K562 (cell line): ENCODE data around the gene SLC2A2. TPM values are rescaled to one million over a fixed set of nuclear protein-coding genes. Genes with fewer than 3 reads are reported as not detected.

Experiments used
- ATAC-seq: fragments of 200-7000 bp; cut with Tn5 transposase; 3 replicates; pipeline ENCODE4 v1.9.1; 2020; ENCODE audit warnings: moderate library complexity
- BruUV-seq: library from RNA; stranded (reverse); fragments of 400-500 nt; replicated peaks from 2 replicates; lab custom pipeline; 2021; lab: Mats Ljungman, UMichigan
- CTCF ChIA-PET: fragments of 300-600 bp; formaldehyde crosslinking; extraction: SDS; loops from one replicate; lab custom pipeline; 2021; ENCODE audit warnings: low intra/inter-chr PET ratio; lab: Yijun Ruan, JAX
- POLR2A ChIA-PET: fragments of 300-600, 350-650 bp; sonication (Branson Sonifier 250); formaldehyde crosslinking; extraction: SDS; loops from one replicate; lab custom pipeline; 2021; ENCODE audit warnings: antibody characterized with exemption, inconsistent platforms; lab: Yijun Ruan, JAX
- DNase-seq, 4 experiments: peaks; one replicate each; pipeline versions ENCODE4 v3.0.0 to v3.0.0-alpha.2; 2011 to 2018; ENCODE audit warnings: low spot score in 3 of 4, mixed read lengths in 3 of 4; ENCODE audit errors: extremely low read depth in 1 of 4
- FAIRE-seq: peaks from 2 replicates; lab custom pipeline; 2011; peaks lifted over from hg19 to GRCh38; lab: Jason Lieb, UNC
- H2AFZ ChIP-seq: 2 replicates; pipeline ENCODE4 v1.6.0; 2011; ENCODE audit warnings: low read depth, low read length, control low read depth, inconsistent platforms
- H3K27ac ChIP-seq: fragments of 200-600 bp; 3 replicates; pipeline ENCODE4 v1.8.0; 2011; ENCODE audit warnings: low read depth, mild to moderate bottlenecking, control low read depth, inconsistent platforms, low read length, moderate library complexity, mixed read lengths; ENCODE audit errors: extremely low read depth
- H3K27me3 ChIP-seq, 2 experiments: fragments of 300-600 bp in 1 of 2; 2 replicates in 1 of 2; 3 replicates in 1 of 2; pipeline versions ENCODE4 v1.6.0 to v1.8.0; 2011; ENCODE audit warnings: inconsistent platforms in 2 of 2, low read length in 2 of 2, mild to moderate bottlenecking in 1 of 2, mixed read lengths in 1 of 2, moderate library complexity in 1 of 2; ENCODE audit not compliant: control insufficient read depth in 2 of 2, insufficient read depth in 2 of 2
- H3K36me3 ChIP-seq: fragments of 300-600 bp; 3 replicates; pipeline ENCODE4 v1.8.0; 2011; ENCODE audit warnings: mild to moderate bottlenecking, low read length, inconsistent platforms; ENCODE audit not compliant: control insufficient read depth, insufficient read depth
- H3K4me1 ChIP-seq, 2 experiments: fragments of 200-600 bp in 1 of 2; replicated peaks in 1 of 2; 2 replicates in 1 of 2; 3 replicates in 1 of 2; pipeline versions ENCODE4 v1.5.1 to v1.8.0; 2011; ENCODE audit warnings: inconsistent platforms in 2 of 2, low read length in 2 of 2, mild to moderate bottlenecking in 1 of 2, mixed read lengths in 1 of 2, moderate library complexity in 1 of 2; ENCODE audit not compliant: control insufficient read depth in 2 of 2, insufficient read depth in 2 of 2
- H3K4me2 ChIP-seq: 2 replicates; pipeline ENCODE4 v1.6.1; 2011; ENCODE audit warnings: low read length, control low read depth, inconsistent platforms, mixed read lengths; ENCODE audit not compliant: insufficient read depth
- H3K4me3 ChIP-seq: fragments of 200-600 bp; sonication (generic), shearing (Covaris generic); 2 replicates; pipeline ENCODE4 v1.5.1; 2016; ENCODE audit warnings: control low read depth, inconsistent platforms
- H3K79me2 ChIP-seq: fragments of 200-600 bp; 3 replicates; pipeline ENCODE4 v1.8.0; 2011; ENCODE audit warnings: low read length, inconsistent platforms; ENCODE audit not compliant: control insufficient read depth, insufficient read depth
- H3K9ac ChIP-seq, 2 experiments: 2 replicates each; pipeline versions ENCODE4 v1.6.0 to v1.6.1; 2011; ENCODE audit warnings: low read depth in 2 of 2, low read length in 2 of 2, control low read depth in 1 of 2, inconsistent platforms in 1 of 2, mild to moderate bottlenecking in 1 of 2, mixed read lengths in 1 of 2; ENCODE audit not compliant: insufficient read depth in 1 of 2
- H3K9me1 ChIP-seq: one replicate; pipeline ENCODE4 v1.6.0; 2011; ENCODE audit warnings: inconsistent platforms, mild to moderate bottlenecking, low read length, moderate library complexity; ENCODE audit not compliant: control insufficient read depth, insufficient read depth
- H3K9me3 ChIP-seq: replicated peaks from 2 replicates; pipeline ENCODE4 v1.5.1; 2011; ENCODE audit warnings: low read depth, low read length, inconsistent platforms; ENCODE audit not compliant: control insufficient read depth, insufficient read depth
- H4K20me1 ChIP-seq: replicated peaks from 2 replicates; pipeline ENCODE4 v1.6.1; 2011; ENCODE audit warnings: low read length, inconsistent platforms, mixed read lengths; ENCODE audit not compliant: control insufficient read depth, insufficient read depth
- ETS1 ChIP-seq: conservative IDR thresholded peaks from 2 replicates; pipeline ENCODE4 v1.6.1; 2011; ENCODE audit warnings: low read depth, mild to moderate bottlenecking, low read length; ENCODE audit not compliant: control insufficient read depth
- HLTF ChIP-seq: fragments of 450-650 bp; IDR thresholded peaks from 2 replicates; pipeline ENCODE4 v1.6.1; 2016
- KAT7 ChIP-seq: sonication (generic); formaldehyde crosslinking; IDR thresholded peaks from 2 replicates; pipeline ENCODE4 v1.8.0; 2022; ENCODE audit warnings: missing genetic modification reagents, mild to moderate bottlenecking, borderline replicate concordance
- NFRKB ChIP-seq: fragments of 450-650 bp; IDR thresholded peaks from 2 replicates; pipeline ENCODE4 v1.6.1; 2016; ENCODE audit warnings: low read depth
- POLR2B ChIP-seq: fragments of 450-650 bp; IDR thresholded peaks from 2 replicates; pipeline ENCODE4 v1.6.1; 2018; ENCODE audit warnings: low read depth; ENCODE audit not compliant: partially characterized antibody
- PURB ChIP-seq: sonication (generic); formaldehyde crosslinking; IDR thresholded peaks from 2 replicates; pipeline ENCODE4 v1.9.0; 2021; ENCODE audit warnings: low read depth, mild to moderate bottlenecking, missing genetic modification reagents
- RERE ChIP-seq: sonication (generic); formaldehyde crosslinking; IDR thresholded peaks from 2 replicates; pipeline ENCODE4 v1.8.0; 2023; ENCODE audit warnings: missing genetic modification reagents, mild to moderate bottlenecking, borderline replicate concordance
- ZNF274 ChIP-seq: IDR thresholded peaks from 2 replicates; pipeline ENCODE4 v1.6.1; 2011; ENCODE audit warnings: low read depth, mild to moderate bottlenecking, low read length, moderate library complexity, borderline replicate concordance
- WGBS: fragments of 100-300 bp; shearing (Covaris generic); methylation state at CpG from one replicate; pipeline ENCODE4 v1.1.6; 2016; ENCODE audit warnings: low coverage, mixed read lengths; ENCODE audit not compliant: insufficient coverage; ENCODE audit errors: missing lambda C conversion rate; 5-methylcytosine and 5-hydroxymethylcytosine counted together
- in situ Hi-C: fragments of 300-500 bp; cut with MboI; formaldehyde crosslinking; loops from 4 replicates; pipeline ENCODE4 v1.15.0; 2018; ENCODE audit warnings: inconsistent platforms, mixed read lengths
- intact Hi-C: fragments of 100-400 bp; cut with micrococcal nuclease; formaldehyde crosslinking; loops from 2 replicates; pipeline ENCODE4 v1.14.2; 2022
- polyA plus RNA-seq, 8 experiments: library from polyadenylated mRNA; depleted of rRNA in 4 of 8; stranded (reverse) in 5 of 8; unstranded in 3 of 8; fragments of >200 nt; fragmentation: Nextera tagmentation in 2 of 8; fragmentation: Illumina TruSeq in 1 of 8; extraction: Ambion mirVana in 2 of 8; extraction: Trizol in 1 of 8; gene quantifications; 2 replicates each; pipeline versions ENCODE4 v1.2.1 to v1.2.3, GENCODE V29; 2011 to 2014; ENCODE audit warnings: inconsistent platforms in 1 of 8, missing spikeins in 1 of 8
- total RNA-seq, 7 experiments: library from RNA; depleted of rRNA in 6 of 7; stranded (reverse); fragments of >200 nt in 6 of 7; fragmentation: Illumina TruSeq in 2 of 7; extraction: Trizol in 2 of 7; gene quantifications; 2 replicates each; pipeline versions ENCODE4 v1.2.1 to v1.2.3, GENCODE V29; 2011 to 2021; ENCODE audit warnings: low replicate concordance in 1 of 7

SLC2A2 gene
- total and polyA plus RNA-seq, 9 of the 15 experiments (the other 6 are each of a cell fraction or from before 2014, with no cell fraction given) = 0.18 TPM; not detected in 8

- Histone ChIP-seq H2AFZ (peak overlapping the region; percentile 33; the same call in 1 of the 2 replicates), H3K4me1 (peaks cover 0 to 17% of the 10 kb centered on the region in 2 experiments; a peak in 3 of 5 replicates), H3K9me1 (no peaks in the 10 kb centered on the region), H3K79me2 (no peaks in the 10 kb centered on the region), H4K20me1 (no peaks in the 10 kb centered on the region), H3K9me3 (no peaks in the 10 kb centered on the region), H3K27me3 (no peaks in the 10 kb centered on the region)
- FAIRE-seq (no peak), DNase-seq (no peak)
- CTCF ChIA-PET = no interaction called here
- BruUV-seq = no TSS peak
- intact Hi-C loops = no loop called here
- POLR2A ChIA-PET = interaction anchor here (0.6 to 1.2 kb wide), 2 partner anchors 15 to 1218 kb away, joined by 3 read pairs; no protein-coding TSS in a partner anchor
- TF ChIP-seq PURB (no peak), HLTF (no peak), ETS1 (no peak), RERE (no peak), ZNF274 (no peak), KAT7 (CRISPR knock-in tag) (no peak), POLR2B (no peak), NFRKB (no peak)
- TF ChIP-seq, all 486 proteins: peak for 0
- in situ Hi-C loops = no loop called here
- Histone ChIP-seq H3K4me2 (no peak overlapping the region), H3K27ac (no peak overlapping the region), H3K4me3 (no peak overlapping the region), H3K36me3 (no peaks in the 10 kb centered on the region), H3K9ac (no peak overlapping the region)
- no peak; the same call in 2 of the 3 replicates for ATAC-seq
- WGBS = 58% methylated on average over 4 of the region's 4 CpGs
Observed at GRCh38 chr3:171000281-171000680, 26.2 kb downstream of the SLC2A2 start.
